ENCODE measurements around the gene CANX.

CANX gene

DNA sequence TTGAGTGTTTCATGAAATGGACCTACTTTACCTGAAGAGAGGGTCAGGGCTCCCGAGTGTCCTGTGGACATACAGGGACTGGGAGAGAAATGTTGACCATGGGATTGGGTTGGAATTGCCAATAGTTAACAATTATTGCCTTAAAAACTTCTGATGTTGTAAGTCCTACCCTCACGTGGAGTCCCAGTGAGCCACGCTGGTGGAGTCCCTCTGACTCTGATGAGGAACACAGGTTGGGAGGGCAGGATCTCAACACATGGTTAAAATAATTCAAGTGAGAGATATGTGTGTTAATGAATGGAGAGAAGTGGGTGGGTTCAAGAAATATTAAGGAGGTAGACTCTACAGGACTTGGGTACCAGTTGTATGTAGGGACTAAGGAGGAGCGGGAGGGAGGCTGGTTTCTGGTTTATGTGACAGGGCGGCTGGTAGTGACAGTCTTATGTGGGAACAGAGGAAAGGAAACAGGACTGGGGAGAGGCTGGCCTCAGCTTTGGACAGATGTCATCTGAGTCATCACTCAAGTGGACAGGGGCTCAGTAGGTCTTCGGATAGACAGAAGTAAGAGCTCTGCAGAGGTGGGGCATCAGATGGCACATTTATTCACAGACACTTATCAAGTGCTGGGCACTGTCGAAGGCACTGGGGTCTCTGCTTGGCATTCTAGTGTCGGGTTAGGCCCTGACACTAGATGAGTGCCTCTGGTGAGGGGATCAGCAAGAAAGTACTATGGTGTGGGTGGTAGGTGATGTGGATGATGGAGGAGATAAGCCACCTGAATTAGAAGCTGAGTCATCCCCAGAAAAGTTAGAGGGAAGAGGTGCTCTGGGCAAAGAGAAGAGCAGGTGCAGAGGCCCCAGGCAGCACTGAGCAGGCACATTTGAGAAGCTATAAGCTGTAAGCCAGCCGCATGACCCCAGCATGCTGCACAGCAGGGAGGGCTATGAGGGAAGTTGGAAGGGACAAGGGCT is 61.1 kb downstream of the CANX start:
- H3K4me3 ChIP-seq (ENCODE audit: low read depth, low read length), result no peak overlapping the region
- DNase-seq (ENCODE audit: low read depth), result no peak
- in situ Hi-C loops (cut with HindIII; ENCODE audit: low sequenced_read_pairs), result loop anchor here (5.0 kb wide), 1 partner anchor 67 kb away; no protein-coding TSS in a partner anchor
- no peak for TF ChIP-seq CTCF (IDR thresholded peaks at IDR 0.05; ENCODE audit: low read depth, low read length, missing control alignments)

- no peak for DNase-seq (ENCODE audit: low read depth)
- in situ Hi-C loops (cut with HindIII; ENCODE audit: low sequenced_read_pairs), result no loop called here
- no peak for TF ChIP-seq CTCF (IDR thresholded peaks at IDR 0.05; ENCODE audit: low read depth, low read length, missing control alignments)
- H3K4me3 ChIP-seq (ENCODE audit: low read depth, low read length), result no peak overlapping the region
Observed at GRCh38 chr5:179762079-179762780, 63.5 kb downstream of the CANX start.

DNA sequence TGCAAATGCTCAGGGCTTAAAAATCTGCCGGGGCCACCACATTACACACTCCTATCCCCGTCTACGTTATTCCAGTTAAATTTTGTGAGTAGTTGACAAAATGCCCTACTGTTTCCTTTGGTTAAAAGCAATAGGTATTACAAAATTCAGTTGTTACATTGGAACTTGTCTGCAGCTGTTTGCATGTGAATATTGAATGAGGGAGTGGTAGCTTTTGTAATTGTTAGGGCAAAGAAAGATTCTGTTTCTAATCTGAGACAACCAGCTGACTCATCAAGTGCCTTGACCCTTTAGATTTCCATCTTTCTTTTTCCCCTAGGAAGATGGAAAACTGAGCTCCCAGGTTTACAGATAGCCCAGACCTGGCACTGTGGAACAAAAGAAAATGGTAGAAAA is 64.0 kb downstream of the CANX start:
- in situ Hi-C loops (cut with HindIII; ENCODE audit: low sequenced_read_pairs), result no loop called here
- no peak for TF ChIP-seq CTCF (IDR thresholded peaks at IDR 0.05; ENCODE audit: low read depth, low read length, missing control alignments)
- no peak overlapping the region for H3K4me3 ChIP-seq (ENCODE audit: low read depth, low read length)
- no peak for DNase-seq (ENCODE audit: low read depth)

GRCh38 chr5:179763215-179763945 is 64.6 kb downstream of the CANX start:
- TF ChIP-seq CTCF (IDR thresholded peaks at IDR 0.05; ENCODE audit: low read depth, low read length, missing control alignments), result peak; percentile 92
- DNase-seq (ENCODE audit: low read depth), result peak; percentile 78
- H3K4me3 ChIP-seq (ENCODE audit: low read depth, low read length), result no peak overlapping the region
- in situ Hi-C loops (cut with HindIII; ENCODE audit: low sequenced_read_pairs), result no loop called here

DNA sequence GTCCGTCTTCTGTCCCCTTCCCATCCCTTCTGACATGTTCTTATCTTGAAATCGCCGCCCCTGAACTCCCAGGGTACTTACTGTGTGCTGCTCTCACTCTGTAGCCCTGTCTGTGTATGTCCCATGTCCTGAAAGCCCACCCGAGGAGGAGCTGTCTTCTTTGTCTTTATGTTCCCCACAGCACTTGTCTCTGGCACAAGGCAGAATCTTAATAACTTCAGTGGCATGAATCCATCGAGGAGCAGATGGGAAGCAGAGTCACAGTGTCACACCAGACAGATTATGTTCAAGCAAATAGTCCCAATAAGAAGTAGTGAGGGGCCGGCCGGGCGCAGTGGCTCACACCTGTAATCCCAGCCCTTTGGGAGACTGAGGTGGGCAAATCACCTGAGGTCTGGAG is 65.3 kb downstream of the CANX start:
- H3K4me3 ChIP-seq (ENCODE audit: low read depth, low read length), result no peak overlapping the region
- in situ Hi-C loops (cut with HindIII; ENCODE audit: low sequenced_read_pairs), result no loop called here
- TF ChIP-seq CTCF (IDR thresholded peaks at IDR 0.05; ENCODE audit: low read depth, low read length, missing control alignments), result no peak
- no peak for DNase-seq (ENCODE audit: low read depth)

GRCh38 chr5:179765400-179765799 is 66.6 kb downstream of the CANX start:
- H3K4me3 ChIP-seq (ENCODE audit: low read depth, low read length), result no peak overlapping the region
- peak; percentile 67 for DNase-seq (ENCODE audit: low read depth)
- in situ Hi-C loops (cut with HindIII; ENCODE audit: low sequenced_read_pairs), result no loop called here

More at GRCh38 chr5:179765400-179765799, 66.6 kb downstream of the CANX start:
- TF ChIP-seq CTCF (IDR thresholded peaks at IDR 0.05; ENCODE audit: low read depth, low read length, missing control alignments), result no peak
